OCI-LY3 (cell line): ENCODE results near the gene PTPRH.

Source experiments
- H2AFZ ChIP-seq: fragments of 200-600, 300-600 bp; shearing (Covaris generic); 2 replicates; pipeline ENCODE4 v1.6.0; 2014; ENCODE audit warnings: antibody characterized with exemption, low read depth, low read length
- H3K27ac ChIP-seq: fragments of 200-600, 300-600 bp; sonication (generic); 2 replicates; pipeline ENCODE4 v1.5.1; 2014; ENCODE audit warnings: mild to moderate bottlenecking, low read length, moderate library complexity, mixed read lengths
- H3K27me3 ChIP-seq: fragments of 200-600, 300-600 bp; sonication (generic); 2 replicates; pipeline ENCODE4 v1.6.1; 2014; ENCODE audit warnings: low read depth, low read length, mixed read lengths
- H3K36me3 ChIP-seq: fragments of 200-600, 300-600 bp; sonication (generic); replicated peaks from 2 replicates; pipeline ENCODE3; 2014; ENCODE audit warnings: low read depth, low read length, mixed read lengths
- H3K4me1 ChIP-seq: fragments of 300-600, 200-600 bp; sonication (generic); 2 replicates; pipeline ENCODE4 v1.6.1; 2014; ENCODE audit warnings: low read length, mixed read lengths
- H3K4me2 ChIP-seq: fragments of 200-600, 300-600 bp; sonication (generic); 2 replicates; pipeline ENCODE4 v1.6.1; 2014; ENCODE audit warnings: low read length, mixed read lengths
- H3K4me3 ChIP-seq: fragments of 300-600, 200-600 bp; sonication (generic); 2 replicates; pipeline ENCODE4 v1.5.1; 2014; ENCODE audit warnings: antibody characterized with exemption, mild to moderate bottlenecking, low read length, moderate library complexity
- H3K79me2 ChIP-seq: fragments of 300-600, 200-600 bp; shearing (Covaris generic); 2 replicates; pipeline ENCODE4 v1.6.1; 2014; ENCODE audit warnings: mild to moderate bottlenecking, low read length, mixed read lengths
- H3K9ac ChIP-seq: fragments of 300-600, 200-600 bp; shearing (Covaris generic); 2 replicates; pipeline ENCODE4 v1.6.0; 2014; ENCODE audit warnings: mild to moderate bottlenecking, low read length, moderate library complexity
- H3K9me3 ChIP-seq: fragments of 200-600, 300-600 bp; shearing (Covaris generic); 2 replicates; pipeline ENCODE4 v1.6.1; 2014; ENCODE audit warnings: low read length, mixed read lengths; ENCODE audit not compliant: insufficient read depth
- H4K20me1 ChIP-seq: fragments of 200-600, 300-600 bp; sonication (generic); 2 replicates; pipeline ENCODE4 v1.6.1; 2016; ENCODE audit warnings: low read length, mixed read lengths; ENCODE audit not compliant: insufficient read depth
- EZH2phosphoT487 ChIP-seq: fragments of 200-600 bp; shearing (Covaris generic); IDR thresholded peaks from 2 replicates; pipeline ENCODE4 v1.6.1; 2018; ENCODE audit warnings: antibody characterized with exemption, mixed run types, low read depth
- TF ChIP-seq, protein P1 (sequence below): fragments of 200-600, 300-600 bp; sonication (generic); IDR thresholded peaks from 2 replicates; pipeline ENCODE4 v1.5.1; 2014; ENCODE audit warnings: antibody characterized with exemption, low read length, low read depth

The PTPRH gene

DNA sequence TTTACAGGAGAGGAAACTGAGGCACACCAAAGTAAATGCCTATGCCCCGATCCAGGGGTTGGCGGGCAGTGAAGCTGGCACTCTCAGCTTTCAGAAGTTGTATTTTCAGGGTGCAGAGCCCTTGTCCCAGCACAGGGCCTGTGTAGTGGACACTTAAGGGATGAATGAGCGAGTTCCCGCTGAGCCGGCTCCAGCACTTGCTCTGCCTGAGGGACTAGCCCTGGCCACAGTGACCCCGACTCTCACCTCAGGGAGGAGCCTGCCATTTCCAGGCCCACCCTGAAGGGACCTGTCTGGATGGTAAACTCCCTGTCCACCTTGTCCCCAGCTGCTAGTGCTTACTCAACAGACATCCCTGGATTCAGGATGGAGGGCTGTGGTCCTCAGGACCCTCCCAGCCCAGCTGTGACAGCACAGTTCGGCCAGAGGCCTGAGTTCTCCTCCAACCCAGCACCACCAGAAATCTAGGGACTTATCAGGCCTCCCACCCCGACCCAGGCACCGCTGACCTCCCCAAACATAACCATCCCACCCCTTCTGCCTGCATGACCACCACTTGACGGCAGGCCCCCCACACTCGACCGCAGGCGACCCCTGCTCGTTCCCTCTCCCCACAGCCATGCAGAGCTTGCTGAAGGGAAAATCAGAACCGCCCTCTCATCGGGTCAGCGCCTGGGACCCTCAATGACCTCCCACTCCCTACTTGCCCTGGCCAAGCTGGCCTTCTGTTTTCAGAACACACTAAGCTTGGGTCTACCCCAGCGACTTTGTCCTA is 41.1 kb upstream of the PTPRH start:
- peaks cover 70% of the 10 kb centered on the region for H3K36me3 ChIP-seq
- H3K9ac ChIP-seq, result no peak overlapping the region
- H3K27me3 ChIP-seq, result no peaks in the 10 kb centered on the region
- no peak overlapping the region for H3K4me3 ChIP-seq
- H3K27ac ChIP-seq, result no peak overlapping the region
- H2AFZ ChIP-seq, result no peak overlapping the region
- no peak for TF ChIP-seq EZH2phosphoT487
- TF ChIP-seq, protein P1, sequence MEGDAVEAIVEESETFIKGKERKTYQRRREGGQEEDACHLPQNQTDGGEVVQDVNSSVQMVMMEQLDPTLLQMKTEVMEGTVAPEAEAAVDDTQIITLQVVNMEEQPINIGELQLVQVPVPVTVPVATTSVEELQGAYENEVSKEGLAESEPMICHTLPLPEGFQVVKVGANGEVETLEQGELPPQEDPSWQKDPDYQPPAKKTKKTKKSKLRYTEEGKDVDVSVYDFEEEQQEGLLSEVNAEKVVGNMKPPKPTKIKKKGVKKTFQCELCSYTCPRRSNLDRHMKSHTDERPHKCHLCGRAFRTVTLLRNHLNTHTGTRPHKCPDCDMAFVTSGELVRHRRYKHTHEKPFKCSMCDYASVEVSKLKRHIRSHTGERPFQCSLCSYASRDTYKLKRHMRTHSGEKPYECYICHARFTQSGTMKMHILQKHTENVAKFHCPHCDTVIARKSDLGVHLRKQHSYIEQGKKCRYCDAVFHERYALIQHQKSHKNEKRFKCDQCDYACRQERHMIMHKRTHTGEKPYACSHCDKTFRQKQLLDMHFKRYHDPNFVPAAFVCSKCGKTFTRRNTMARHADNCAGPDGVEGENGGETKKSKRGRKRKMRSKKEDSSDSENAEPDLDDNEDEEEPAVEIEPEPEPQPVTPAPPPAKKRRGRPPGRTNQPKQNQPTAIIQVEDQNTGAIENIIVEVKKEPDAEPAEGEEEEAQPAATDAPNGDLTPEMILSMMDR, result no peak
- peaks cover 37% of the 10 kb centered on the region for H3K4me1 ChIP-seq
- no peaks in the 10 kb centered on the region for H3K9me3 ChIP-seq
- no peak overlapping the region for H3K4me2 ChIP-seq
- H3K79me2 ChIP-seq, result peaks cover 99% of the 10 kb centered on the region
- H4K20me1 ChIP-seq, result peaks cover 74% of the 10 kb centered on the region

DNA sequence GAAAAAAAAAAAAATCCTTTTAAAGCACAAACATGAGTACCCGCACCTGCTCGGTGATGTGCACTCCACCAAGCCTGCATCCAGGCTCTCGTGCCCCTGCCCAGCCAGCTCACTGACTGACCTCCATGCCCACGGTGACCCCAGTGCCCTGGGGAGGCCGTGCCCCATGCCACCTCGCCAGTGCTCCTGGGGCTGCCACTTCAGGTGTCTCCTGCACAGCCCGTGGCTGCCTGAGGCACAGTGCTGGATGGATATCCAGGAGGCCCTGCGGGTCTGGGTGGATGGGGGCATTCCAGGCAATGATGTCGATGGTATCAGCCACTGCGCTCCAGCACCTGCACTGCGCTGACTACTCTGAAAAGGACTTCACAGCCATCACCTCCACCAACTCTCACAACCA is 40.5 kb upstream of the PTPRH start:
- Histone ChIP-seq H2AFZ (no peak overlapping the region), H3K27ac (no peak overlapping the region), H3K9me3 (no peaks in the 10 kb centered on the region), H3K4me1 (peaks cover 37% of the 10 kb centered on the region), H3K79me2 (peaks cover 99% of the 10 kb centered on the region), H4K20me1 (peaks cover 80% of the 10 kb centered on the region), H3K27me3 (no peaks in the 10 kb centered on the region), H3K9ac (no peak overlapping the region), H3K4me2 (no peak overlapping the region), H3K4me3 (no peak overlapping the region), H3K36me3 (peaks cover 70% of the 10 kb centered on the region)
- TF ChIP-seq, protein P1, result no peak
- TF ChIP-seq EZH2phosphoT487, result no peak

DNA sequence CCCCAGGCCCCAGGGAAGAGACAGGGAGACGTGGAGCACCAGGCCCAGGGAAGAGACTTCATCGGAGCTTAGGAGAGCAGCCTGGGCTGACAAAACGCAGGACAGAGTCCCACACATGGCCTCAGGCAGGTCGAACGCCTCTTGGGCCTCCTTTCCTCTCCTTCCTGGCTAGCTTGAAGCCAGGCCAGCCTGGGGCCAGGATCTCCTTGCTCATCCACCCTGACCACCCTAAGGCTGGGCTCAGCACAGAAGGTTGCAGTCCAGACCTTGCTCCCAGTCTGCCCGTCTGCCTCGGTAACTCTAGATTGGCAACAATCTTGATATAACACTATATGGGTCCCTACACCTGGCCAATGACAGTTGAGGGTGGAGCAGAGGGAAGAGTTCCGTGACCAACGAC is 39.4 kb upstream of the PTPRH start:
- Histone ChIP-seq H3K27ac (no peak overlapping the region), H3K27me3 (no peaks in the 10 kb centered on the region), H2AFZ (no peak overlapping the region), H3K36me3 (peaks cover 77% of the 10 kb centered on the region), H3K4me1 (peaks cover 28% of the 10 kb centered on the region), H3K79me2 (peaks cover 99% of the 10 kb centered on the region), H3K9ac (no peak overlapping the region), H3K9me3 (no peaks in the 10 kb centered on the region), H4K20me1 (peaks cover 91% of the 10 kb centered on the region), H3K4me3 (no peak overlapping the region), H3K4me2 (no peak overlapping the region)
- TF ChIP-seq, protein P1, result no peak
- TF ChIP-seq EZH2phosphoT487, result no peak

DNA sequence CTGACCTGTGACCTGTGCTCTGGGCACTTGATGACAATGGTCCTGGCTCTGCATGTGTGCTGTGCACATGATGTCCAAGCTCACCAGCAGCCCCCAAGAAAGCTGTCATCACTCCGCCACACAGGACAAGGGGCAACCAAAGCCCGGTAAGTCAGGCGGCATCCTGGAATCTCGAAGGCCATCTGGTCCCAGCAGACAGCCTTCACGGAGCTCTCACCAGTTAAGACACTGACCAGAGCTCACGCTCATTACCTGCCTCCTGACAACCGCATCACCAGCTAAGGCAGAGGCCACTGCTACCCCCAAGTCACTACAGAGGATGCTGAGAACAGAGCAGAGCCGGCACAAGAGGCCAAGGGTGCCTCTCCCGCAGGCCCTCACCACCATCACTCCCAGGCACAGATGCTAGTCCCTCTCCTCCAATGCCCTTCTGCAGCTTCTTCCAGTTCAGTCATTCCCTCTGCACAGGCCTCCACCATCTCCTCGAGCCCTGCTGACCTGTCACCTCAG is 38.9 kb upstream of the PTPRH start:
- TF ChIP-seq EZH2phosphoT487, result no peak
- TF ChIP-seq, protein P1, result no peak
- H3K9ac ChIP-seq, result no peak overlapping the region
- H3K27ac ChIP-seq, result no peak overlapping the region
- H2AFZ ChIP-seq, result no peak overlapping the region
- H3K9me3 ChIP-seq, result no peaks in the 10 kb centered on the region
- peaks cover 77% of the 10 kb centered on the region for H3K36me3 ChIP-seq
- H4K20me1 ChIP-seq, result peaks cover 93% of the 10 kb centered on the region
- H3K4me3 ChIP-seq, result no peak overlapping the region
- H3K79me2 ChIP-seq, result peaks cover 98% of the 10 kb centered on the region
- no peak overlapping the region for H3K4me2 ChIP-seq
- peaks cover 23% of the 10 kb centered on the region for H3K4me1 ChIP-seq
- no peaks in the 10 kb centered on the region for H3K27me3 ChIP-seq
